B cell (primary cell): ENCODE results near the gene LRIT2.

Experiments used
- EZH2 ChIP-seq: IDR thresholded peaks from 2 replicates; pipeline ENCODE4 v1.6.1; 2012; ENCODE audit warnings: borderline replicate concordance, low read depth, mild to moderate bottlenecking, moderate library complexity, low read length; ENCODE audit not compliant: insufficient read depth, poor library complexity, severe bottlenecking
- TF ChIP-seq, protein P1 (sequence below): fragments of 200-600 bp; IDR thresholded peaks from one replicate; pipeline ENCODE4 v1.8.0; 2022; ENCODE audit warnings: antibody characterized with exemption, mild to moderate bottlenecking

DNA sequence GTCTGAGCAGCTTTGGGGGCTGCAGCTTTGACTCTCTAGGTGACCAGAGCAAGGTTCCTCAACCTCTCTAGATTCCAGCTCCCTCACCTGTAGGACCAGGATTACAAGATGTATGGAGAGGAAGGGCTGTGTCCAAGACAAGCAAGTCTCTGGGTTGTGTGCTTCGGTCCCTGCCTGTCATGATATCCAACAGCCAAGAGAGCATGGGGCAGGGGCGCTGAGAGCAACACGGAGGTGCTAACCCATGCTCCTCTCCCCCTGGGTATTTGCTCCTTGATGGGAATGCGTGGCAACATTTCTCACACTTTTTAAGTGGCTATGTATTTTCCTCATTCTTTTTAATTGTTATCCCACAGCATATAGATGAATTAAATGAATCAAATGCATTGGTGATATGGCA is 20.7 kb downstream of the LRIT2 start:
- TF ChIP-seq, protein P1, sequence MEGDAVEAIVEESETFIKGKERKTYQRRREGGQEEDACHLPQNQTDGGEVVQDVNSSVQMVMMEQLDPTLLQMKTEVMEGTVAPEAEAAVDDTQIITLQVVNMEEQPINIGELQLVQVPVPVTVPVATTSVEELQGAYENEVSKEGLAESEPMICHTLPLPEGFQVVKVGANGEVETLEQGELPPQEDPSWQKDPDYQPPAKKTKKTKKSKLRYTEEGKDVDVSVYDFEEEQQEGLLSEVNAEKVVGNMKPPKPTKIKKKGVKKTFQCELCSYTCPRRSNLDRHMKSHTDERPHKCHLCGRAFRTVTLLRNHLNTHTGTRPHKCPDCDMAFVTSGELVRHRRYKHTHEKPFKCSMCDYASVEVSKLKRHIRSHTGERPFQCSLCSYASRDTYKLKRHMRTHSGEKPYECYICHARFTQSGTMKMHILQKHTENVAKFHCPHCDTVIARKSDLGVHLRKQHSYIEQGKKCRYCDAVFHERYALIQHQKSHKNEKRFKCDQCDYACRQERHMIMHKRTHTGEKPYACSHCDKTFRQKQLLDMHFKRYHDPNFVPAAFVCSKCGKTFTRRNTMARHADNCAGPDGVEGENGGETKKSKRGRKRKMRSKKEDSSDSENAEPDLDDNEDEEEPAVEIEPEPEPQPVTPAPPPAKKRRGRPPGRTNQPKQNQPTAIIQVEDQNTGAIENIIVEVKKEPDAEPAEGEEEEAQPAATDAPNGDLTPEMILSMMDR, result no peak
- TF ChIP-seq EZH2, result no peak
